ENCODE measurements around the gene SLC25A4.

The SLC25A4 gene

GRCh38 chr4:185122681-185123345 lies 20.3 kb upstream of the SLC25A4 start:
- DNase-seq: no peak

DNA sequence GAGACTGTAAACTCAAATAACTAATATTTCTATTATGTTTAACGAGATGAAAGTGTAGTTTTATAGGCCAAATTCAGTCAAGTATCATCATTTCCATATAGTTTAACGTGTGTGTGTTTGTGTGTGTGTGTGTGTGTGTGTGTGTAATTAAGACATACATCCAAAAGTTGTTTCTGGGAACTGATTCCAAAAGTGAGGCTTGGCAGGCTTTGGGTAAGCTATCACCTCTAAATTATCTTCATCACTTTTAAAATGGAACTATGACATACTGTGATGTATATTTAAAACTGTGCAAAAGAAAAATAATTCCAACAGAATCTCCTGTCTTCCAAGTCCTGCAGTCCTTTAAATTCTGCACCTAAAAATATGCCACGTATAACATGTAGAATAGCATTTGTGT lies 19.1 kb upstream of the SLC25A4 start:
- no peak for DNase-seq

- DNase-seq: no peak
These were observed 15.8 kb upstream of the SLC25A4 start for GRCh38 chr4:185127021-185127925.

DNA sequence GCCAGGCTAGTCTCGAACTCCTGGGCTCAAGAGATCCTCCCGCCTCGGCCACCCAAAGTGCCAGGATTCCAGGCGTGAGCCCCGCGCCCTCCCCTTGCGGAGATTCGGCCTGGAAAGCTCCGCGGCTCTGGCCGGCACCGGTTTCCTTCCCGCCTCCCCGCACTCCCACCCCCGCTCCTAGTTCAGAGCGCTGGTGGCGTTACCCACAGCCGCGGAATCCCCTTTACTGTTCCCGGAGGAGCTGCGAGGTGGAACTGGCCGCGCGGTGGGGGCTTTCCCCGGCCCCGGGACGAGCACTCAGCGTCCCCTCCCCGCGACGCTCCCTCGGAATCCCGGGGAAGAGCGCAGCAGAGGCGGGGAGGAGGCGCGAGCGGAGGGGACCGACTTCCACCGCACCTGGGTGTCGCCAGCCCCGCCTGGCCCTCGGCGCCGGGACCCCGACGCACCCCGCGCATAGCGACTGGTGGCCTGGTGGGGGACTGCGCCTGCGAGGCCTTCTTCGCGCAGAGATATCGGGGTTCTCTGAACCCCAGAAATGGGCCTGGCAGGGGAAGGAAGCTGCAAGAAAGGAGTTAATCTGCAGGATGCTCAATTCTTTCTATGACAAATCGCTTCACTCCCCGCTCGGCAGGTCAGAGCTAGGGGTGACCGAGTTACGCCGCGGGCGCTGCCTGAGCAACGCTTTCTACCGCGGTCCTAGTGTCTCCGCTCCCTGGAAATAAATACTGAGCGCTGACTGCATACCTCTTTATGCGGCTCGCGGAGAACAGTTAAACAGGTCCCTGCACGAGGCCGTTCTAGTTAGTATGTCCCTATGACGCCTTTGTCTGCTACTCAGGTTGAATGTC lies 14.6 kb upstream of the SLC25A4 start:
- DNase-seq: no peak

GRCh38 chr4:185134307-185134869 lies 8.7 kb upstream of the SLC25A4 start:
- peak in 1 of 2 experiments; percentile 41 for DNase-seq

DNA sequence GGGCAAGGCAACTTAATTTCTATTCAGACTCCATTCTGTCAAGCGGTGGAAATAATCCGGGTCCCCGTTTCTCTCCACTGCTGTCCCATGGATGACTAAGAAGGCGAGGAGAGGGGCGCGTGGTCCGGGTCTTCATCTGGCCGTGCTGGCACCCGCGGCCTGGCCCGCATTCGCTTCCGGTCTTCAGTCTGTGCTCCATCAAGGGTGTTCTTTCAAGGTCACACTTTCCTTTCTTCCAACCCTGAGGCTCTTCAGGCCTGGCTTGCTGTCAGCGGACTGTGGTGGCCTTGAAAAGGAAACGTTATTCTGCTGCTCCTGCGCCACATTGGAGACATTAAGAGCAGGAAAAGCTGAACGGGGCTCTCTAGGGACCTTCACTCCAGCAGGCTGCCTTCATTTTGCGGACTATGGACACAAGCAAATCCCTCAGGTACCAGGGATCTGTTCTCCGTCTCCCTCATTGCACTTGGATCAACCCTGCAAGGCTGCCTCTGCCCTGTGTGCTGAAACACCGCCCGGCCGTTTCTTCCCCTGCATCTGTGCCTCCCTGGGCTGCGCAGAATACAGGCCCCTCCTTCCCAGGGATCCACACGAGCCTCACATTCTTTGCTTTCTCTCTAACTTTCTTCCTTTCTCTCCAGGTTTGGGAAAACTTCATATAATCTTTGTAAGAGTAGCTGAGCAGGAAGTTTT lies 5.7 kb upstream of the SLC25A4 start:
- no peak for DNase-seq

GRCh38 chr4:185138161-185138560 lies 4.9 kb upstream of the SLC25A4 start:
- DNase-seq: no peak

- no peak for DNase-seq
These were observed 3.3 kb upstream of the SLC25A4 start for GRCh38 chr4:185139736-185140135.

GRCh38 chr4:185141777-185142176 lies 1.3 kb upstream of the SLC25A4 start:
- no peak for DNase-seq

DNA sequence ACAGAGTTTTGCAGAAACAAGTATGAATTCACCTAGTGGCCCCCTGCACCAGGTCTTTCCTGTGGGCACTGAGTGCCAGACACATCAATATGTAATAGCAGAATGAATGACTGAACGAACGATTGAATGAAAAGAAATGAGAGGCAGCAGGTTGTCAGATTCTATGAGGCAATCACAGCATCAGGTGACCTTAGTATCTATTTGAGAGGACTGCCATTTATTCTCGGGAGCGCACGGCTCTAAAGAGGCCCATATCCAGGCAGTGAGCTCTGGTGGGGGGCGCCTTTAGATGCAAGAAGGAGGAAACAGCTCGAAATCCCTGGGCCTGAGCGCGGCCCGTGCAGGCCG lies 528 bp upstream of the SLC25A4 start:
- no peak for DNase-seq

GRCh38 chr4:185143601-185143969 lies 519 bp downstream of the SLC25A4 start:
- no peak for DNase-seq

GRCh38 chr4:185144601-185145240 lies 1.7 kb downstream of the SLC25A4 start:
- no peak for DNase-seq

- DNase-seq: no peak
These were observed 2.5 kb downstream of the SLC25A4 start for GRCh38 chr4:185145572-185145971.

DNA sequence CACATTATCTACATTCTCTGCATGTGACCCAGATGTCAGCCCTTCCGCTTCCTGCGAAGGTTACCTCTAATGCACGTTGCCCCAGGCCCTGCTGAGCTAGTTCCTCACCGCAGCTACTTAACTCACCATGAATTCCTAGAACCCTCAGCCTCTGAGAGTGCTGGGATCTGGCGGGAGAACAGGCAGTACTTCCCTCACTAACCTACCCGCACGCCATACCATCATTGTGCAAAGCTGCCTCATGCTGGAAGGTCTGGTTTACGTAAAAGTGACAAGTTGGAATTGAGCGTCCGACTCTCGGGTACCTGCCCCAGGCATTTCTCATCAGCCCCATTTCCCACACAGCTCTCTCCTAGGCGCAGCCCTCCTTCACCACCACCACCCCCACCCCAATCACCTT lies 6.3 kb downstream of the SLC25A4 start:
- DNase-seq: no peak

GRCh38 chr4:185151296-185151695 lies 8.2 kb downstream of the SLC25A4 start:
- no peak for DNase-seq

GRCh38 chr4:185165605-185166063 lies 22.6 kb downstream of the SLC25A4 start:
- DNase-seq: no peak

DNA sequence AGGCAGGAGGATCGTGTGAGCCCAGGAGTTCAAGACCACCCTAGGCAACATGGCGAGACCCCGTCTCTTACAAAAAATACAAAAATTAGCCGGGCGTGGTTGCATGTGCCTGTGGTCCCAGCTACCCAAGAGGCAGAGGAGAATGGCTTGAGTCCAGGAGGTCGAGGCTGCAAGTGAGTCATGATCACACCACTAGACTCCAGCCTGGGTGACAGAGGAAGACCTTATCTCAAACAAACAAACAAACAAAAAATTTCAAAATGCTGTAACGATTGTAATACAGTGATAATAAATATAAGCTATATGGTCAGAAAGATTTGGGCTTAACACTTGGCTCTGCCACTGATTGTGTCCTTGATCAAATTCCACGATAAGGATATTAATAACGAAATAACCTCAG lies 24.2 kb downstream of the SLC25A4 start:
- peak in 1 of 2 experiments; percentile 2 for DNase-seq

GRCh38 chr4:185171373-185172071 lies 28.5 kb downstream of the SLC25A4 start:
- no peak for DNase-seq

- DNase-seq: no peak
These were observed 36.4 kb downstream of the SLC25A4 start for GRCh38 chr4:185179488-185179887.

- no peak for DNase-seq
These were observed 39.2 kb downstream of the SLC25A4 start for GRCh38 chr4:185182239-185182638.

- DNase-seq: peak; percentile 5 to 73
These were observed 40.7 kb downstream of the SLC25A4 start for GRCh38 chr4:185183622-185184281.
